Measurements from ENCODE around the gene MAP2K6.

DNA sequence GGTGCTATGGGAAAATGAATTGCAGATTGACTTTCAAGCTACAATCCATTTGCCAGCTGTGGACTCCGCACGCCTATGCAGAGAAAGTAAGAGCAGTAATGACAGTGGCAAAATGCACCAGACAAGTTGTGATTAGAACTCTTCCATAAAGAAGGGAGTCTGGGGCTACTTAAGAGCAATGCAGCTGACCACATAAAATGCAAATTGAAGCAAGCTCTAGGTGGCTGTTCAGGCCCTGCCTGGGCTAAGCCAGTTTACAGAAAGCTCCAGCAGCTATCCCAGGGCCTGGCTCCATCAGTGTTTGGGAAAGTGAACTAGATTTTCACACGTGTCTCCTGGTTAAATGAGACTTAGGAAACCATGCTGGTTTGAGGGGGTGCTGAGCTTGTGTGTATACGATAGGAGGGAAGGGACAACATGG lies 2.2 kb upstream of the MAP2K6 start:
- TF ChIP-seq EZH2 (IDR thresholded peaks at IDR 0.05) (no peak), POLR2AphosphoS5 (IDR thresholded peaks at IDR 0.05; ENCODE audit: borderline replicate concordance, low read depth, low read length) (no peak)

All from SK-N-MC (cell line).